Mesodermal cell (in vitro differentiated cells): ENCODE results near the gene MIS18A.
"Not testable (repeated sequence)": the region's sequence is repeated elsewhere in the genome, so short reads cannot be mapped to it uniquely, and the experiment has no call there.

Experiments
- H3K27ac ChIP-seq: 2 replicates; pipeline ENCODE4 v1.7.0; 2013; ENCODE audit warnings: mild to moderate bottlenecking, low read depth, low read length, moderate library complexity; ENCODE audit not compliant: severe bottlenecking
- H3K36me3 ChIP-seq: 2 replicates; pipeline ENCODE4 v1.7.1; 2013; ENCODE audit warnings: mild to moderate bottlenecking, low read length, moderate library complexity; ENCODE audit not compliant: control insufficient read depth, insufficient read depth
- H3K4me1 ChIP-seq: one replicate; pipeline ENCODE4 v1.7.1; 2013; ENCODE audit warnings: mild to moderate bottlenecking, low read length; ENCODE audit not compliant: insufficient read depth, control insufficient read depth, poor library complexity, severe bottlenecking
- H3K4me3 ChIP-seq: 2 replicates; pipeline ENCODE4 v1.7.0; 2013; ENCODE audit warnings: low read length, control low read depth, mild to moderate bottlenecking; ENCODE audit not compliant: insufficient read depth, poor library complexity, severe bottlenecking; ENCODE audit errors: extremely low read depth
- H3K9me3 ChIP-seq: 2 replicates; pipeline ENCODE4 v1.7.1; 2013; ENCODE audit warnings: mild to moderate bottlenecking, low read length, moderate library complexity; ENCODE audit not compliant: control insufficient read depth
- WGBS, 2 experiments: methylation state at CpG; one replicate each; pipeline ENCODE4 v1.1.5; 2013; ENCODE audit warnings: missing lambda C conversion rate in 2 of 2; ENCODE audit not compliant: insufficient coverage in 2 of 2; 5-methylcytosine and 5-hydroxymethylcytosine counted together

Gene MIS18A

GRCh38 chr21:32282992-32283391 lies 4.1 kb upstream of the MIS18A start:
- H3K4me1 ChIP-seq, result no peaks in the 10 kb centered on the region
- H3K27ac ChIP-seq, result no peak overlapping the region
- WGBS, 2 experiments, result 83 to 92% methylated on average over 1 to 3 of the region's 6 CpGs
- H3K9me3 ChIP-seq, result no peaks in the 10 kb centered on the region
- H3K36me3 ChIP-seq, result no peaks in the 10 kb centered on the region
- H3K4me3 ChIP-seq, result no peak overlapping the region

GRCh38 chr21:32281531-32281930 lies 2.7 kb upstream of the MIS18A start:
- no peak overlapping the region for H3K27ac ChIP-seq
- H3K4me3 ChIP-seq, result no peak overlapping the region
- 87 to 97% methylated on average over 4 to 5 of the region's 7 CpGs for WGBS, 2 experiments
- no peaks in the 10 kb centered on the region for H3K9me3 ChIP-seq
- peaks cover 6% of the 10 kb centered on the region for H3K4me1 ChIP-seq
- no peaks in the 10 kb centered on the region for H3K36me3 ChIP-seq

- 10 to 33% methylated on average over 1 to 2 of the region's 10 CpGs for WGBS, 2 experiments
- peak overlapping the region; percentile 13 for H3K27ac ChIP-seq
- peak overlapping the region; percentile 92 for H3K4me3 ChIP-seq
- H3K9me3 ChIP-seq, result no peaks in the 10 kb centered on the region
- H3K36me3 ChIP-seq, result peaks cover 5% of the 10 kb centered on the region
- peaks cover 6% of the 10 kb centered on the region for H3K4me1 ChIP-seq
These were observed 480 bp upstream of the MIS18A start for GRCh38 chr21:32279377-32279680.

GRCh38 chr21:32278103-32278502 lies 746 bp downstream of the MIS18A start:
- WGBS, 2 experiments, result 0% methylated on average over 3 of the region's 9 CpGs
- peak overlapping the region; percentile 63 for H3K27ac ChIP-seq

GRCh38 chr21:32276671-32277070 lies 2.2 kb downstream of the MIS18A start:
- whole genome bisulfite sequencing, 2 experiments, result 100% methylated on average over 1 to 2 of the region's 4 CpGs
- peaks cover 6% of the 10 kb centered on the region for H3K4me1 ChIP-seq
- peaks cover 29% of the 10 kb centered on the region for H3K36me3 ChIP-seq
- no peak overlapping the region for H3K27ac ChIP-seq
- H3K9me3 ChIP-seq, result no peaks in the 10 kb centered on the region
- H3K4me3 ChIP-seq, result no peak overlapping the region

More at GRCh38 chr21:32278103-32278502, 746 bp downstream of the MIS18A start:
- H3K36me3 ChIP-seq, result peaks cover 16% of the 10 kb centered on the region
- peaks cover 6% of the 10 kb centered on the region for H3K4me1 ChIP-seq
- no peaks in the 10 kb centered on the region for H3K9me3 ChIP-seq
- H3K4me3 ChIP-seq, result peak overlapping the region; percentile 92

- Histone ChIP-seq H3K27ac (no peak overlapping the region), H3K36me3 (peaks cover 63% of the 10 kb centered on the region), H3K4me3 (no peak overlapping the region), H3K4me1 (no peaks in the 10 kb centered on the region), H3K9me3 (no peaks in the 10 kb centered on the region)
- WGBS, 2 experiments, result 75 to 100% methylated on average over 1 to 2 of the region's 4 CpGs
These were observed 8.1 kb downstream of the MIS18A start for GRCh38 chr21:32270748-32271147.

- not testable (repeated sequence) for H3K4me3 ChIP-seq, H3K4me1 ChIP-seq, H3K9me3 ChIP-seq, H3K27ac ChIP-seq
- peaks cover 29% of the 10 kb centered on the region for H3K36me3 ChIP-seq
- WGBS, 2 experiments, result 94 to 100% methylated on average over 7 of the region's 23 CpGs
These were observed 13.5 kb downstream of the MIS18A start for GRCh38 chr21:32265321-32265720.

GRCh38 chr21:32261929-32262328 lies 16.9 kb downstream of the MIS18A start:
- no peaks in the 10 kb centered on the region for H3K9me3 ChIP-seq
- no peak overlapping the region for H3K4me3 ChIP-seq
- 96 to 100% methylated on average over 4 to 5 of the region's 5 CpGs for WGBS, 2 experiments
- no peak overlapping the region for H3K27ac ChIP-seq
- H3K36me3 ChIP-seq, result peaks cover 5% of the 10 kb centered on the region
- peaks cover 5% of the 10 kb centered on the region for H3K4me1 ChIP-seq

- Histone ChIP-seq H3K4me3 (no peak overlapping the region), H3K36me3 (no peaks in the 10 kb centered on the region), H3K4me1 (peaks cover 5% of the 10 kb centered on the region), H3K9me3 (no peaks in the 10 kb centered on the region), H3K27ac (no peak overlapping the region)
- 90 to 97% methylated on average over 2 of the region's 2 CpGs for WGBS, 2 experiments
These were observed 18.7 kb downstream of the MIS18A start for GRCh38 chr21:32260130-32260529.

- not testable (repeated sequence) for H3K27ac ChIP-seq, H3K9me3 ChIP-seq, H3K4me1 ChIP-seq, H3K4me3 ChIP-seq, H3K36me3 ChIP-seq
- 91 to 100% methylated on average over 3 of the region's 5 CpGs for WGBS, 2 experiments
These were observed 20.1 kb downstream of the MIS18A start for GRCh38 chr21:32258786-32259048.

- Histone ChIP-seq H3K4me1 (peaks cover 9% of the 10 kb centered on the region), H3K27ac (no peak overlapping the region), H3K4me3 (no peak overlapping the region), H3K9me3 (no peaks in the 10 kb centered on the region), H3K36me3 (no peaks in the 10 kb centered on the region)
- 38 to 54% methylated on average over 10 to 12 of the region's 16 CpGs for WGBS, 2 experiments
These were observed 20.7 kb downstream of the MIS18A start for GRCh38 chr21:32257962-32258785.
